RWPE1 (cell line): ENCODE measurements around the gene CACNA2D3.

Experiments
- CTCF ChIA-PET: fragments of 350-600 bp; sonication (Branson Sonifier 250); formaldehyde crosslinking; extraction: SDS; loops from one replicate; lab custom pipeline; 2021; lab: Yijun Ruan, JAX
- POLR2A ChIA-PET: fragments of 400-600 bp; formaldehyde crosslinking; extraction: SDS; loops from one replicate; lab custom pipeline; 2020; ENCODE audit warnings: antibody characterized with exemption; ENCODE audit not compliant: low non-redundant PET; lab: Yijun Ruan, JAX
- DNase-seq: peaks from one replicate; pipeline ENCODE4 v3.0.0; 2012; ENCODE audit warnings: low spot score
- H3K27ac ChIP-seq: fragments of 450-650 bp; 2 replicates; pipeline ENCODE4 v1.5.1; 2017
- TF ChIP-seq, protein P1 (sequence below): fragments of 450-650 bp; conservative IDR thresholded peaks from 2 replicates; pipeline ENCODE4 v1.5.1; 2017; ENCODE audit warnings: low read depth, mild to moderate bottlenecking

The CACNA2D3 gene

DNA sequence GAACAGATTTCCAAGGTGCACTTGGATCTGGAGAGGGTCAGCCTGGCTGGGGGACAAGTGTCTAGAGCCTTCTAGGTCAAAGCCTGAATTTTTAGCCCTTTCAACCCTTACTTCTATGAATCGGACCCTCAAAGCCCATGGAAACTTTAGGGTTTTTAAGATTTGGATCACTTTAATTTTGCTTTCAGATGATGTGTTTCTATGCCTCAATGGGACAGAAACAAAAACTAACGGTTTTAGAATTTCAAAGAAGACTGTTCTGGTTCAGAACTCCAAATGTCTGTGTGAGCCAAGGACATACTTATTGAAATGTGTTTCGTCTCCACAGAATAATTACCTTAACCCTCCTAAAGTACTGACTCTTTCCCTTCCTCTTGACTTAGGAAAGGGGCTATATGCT lies 538.8 kb downstream of the CACNA2D3 start:
- TF ChIP-seq, protein P1, sequence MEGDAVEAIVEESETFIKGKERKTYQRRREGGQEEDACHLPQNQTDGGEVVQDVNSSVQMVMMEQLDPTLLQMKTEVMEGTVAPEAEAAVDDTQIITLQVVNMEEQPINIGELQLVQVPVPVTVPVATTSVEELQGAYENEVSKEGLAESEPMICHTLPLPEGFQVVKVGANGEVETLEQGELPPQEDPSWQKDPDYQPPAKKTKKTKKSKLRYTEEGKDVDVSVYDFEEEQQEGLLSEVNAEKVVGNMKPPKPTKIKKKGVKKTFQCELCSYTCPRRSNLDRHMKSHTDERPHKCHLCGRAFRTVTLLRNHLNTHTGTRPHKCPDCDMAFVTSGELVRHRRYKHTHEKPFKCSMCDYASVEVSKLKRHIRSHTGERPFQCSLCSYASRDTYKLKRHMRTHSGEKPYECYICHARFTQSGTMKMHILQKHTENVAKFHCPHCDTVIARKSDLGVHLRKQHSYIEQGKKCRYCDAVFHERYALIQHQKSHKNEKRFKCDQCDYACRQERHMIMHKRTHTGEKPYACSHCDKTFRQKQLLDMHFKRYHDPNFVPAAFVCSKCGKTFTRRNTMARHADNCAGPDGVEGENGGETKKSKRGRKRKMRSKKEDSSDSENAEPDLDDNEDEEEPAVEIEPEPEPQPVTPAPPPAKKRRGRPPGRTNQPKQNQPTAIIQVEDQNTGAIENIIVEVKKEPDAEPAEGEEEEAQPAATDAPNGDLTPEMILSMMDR: no peak
- POLR2A ChIA-PET: no interaction called here
- DNase-seq: no peak
- CTCF ChIA-PET: no interaction called here
- H3K27ac ChIP-seq: no peak overlapping the region

DNA sequence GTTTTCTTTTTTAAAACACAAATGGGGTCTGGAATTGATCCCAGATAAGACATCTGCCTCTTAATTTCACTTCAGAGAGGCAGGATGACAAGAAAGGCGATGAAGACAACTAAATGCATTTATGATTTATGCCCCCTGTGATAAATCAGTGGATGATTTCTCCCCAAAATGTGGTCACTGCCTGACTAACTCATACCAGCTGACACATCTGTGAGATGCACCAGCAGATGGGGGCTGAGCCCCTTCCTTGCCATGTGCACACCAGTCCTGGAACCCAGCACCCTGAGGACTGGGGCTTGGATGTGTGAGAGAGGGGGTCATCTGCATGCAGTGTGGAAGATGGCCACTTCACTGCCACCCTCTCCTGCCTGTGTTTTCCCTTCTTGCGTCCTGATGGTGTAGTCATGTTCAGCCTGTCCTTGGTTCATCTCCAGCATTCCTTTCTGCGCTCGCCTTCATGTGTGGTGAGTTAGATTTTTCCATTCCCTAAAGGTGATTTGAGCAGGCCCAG lies 541.2 kb downstream of the CACNA2D3 start:
- CTCF ChIA-PET: no interaction called here
- POLR2A ChIA-PET: no interaction called here
- H3K27ac ChIP-seq: no peak overlapping the region
- TF ChIP-seq, protein P1: no peak
- no peak for DNase-seq

DNA sequence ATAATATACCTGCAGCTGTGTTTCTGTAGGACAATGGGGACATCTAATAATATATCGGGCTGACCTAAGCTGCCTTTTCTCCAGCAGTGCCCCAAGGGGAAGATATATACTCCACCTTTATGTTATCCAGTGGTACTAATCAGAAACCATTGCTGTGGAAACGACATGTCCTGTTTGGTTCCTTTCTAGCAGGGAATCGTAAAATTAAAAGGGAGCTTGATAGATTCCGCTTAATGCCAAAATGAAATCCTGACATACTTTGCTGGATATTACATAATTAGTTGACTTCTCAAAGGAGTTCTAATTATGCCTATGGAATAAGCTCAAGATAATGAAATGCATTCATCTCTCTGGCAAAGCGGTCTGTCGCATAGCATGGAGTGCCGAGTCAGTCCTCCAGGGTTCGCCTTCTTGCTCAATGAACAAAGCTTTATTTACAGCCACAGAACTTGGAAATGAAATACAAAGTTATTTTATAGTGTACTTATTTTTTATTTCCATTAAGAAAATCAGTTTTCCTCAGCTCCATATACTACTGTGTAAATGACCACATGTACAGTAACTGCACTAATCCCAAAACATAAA lies 542.8 kb downstream of the CACNA2D3 start:
- no peak for DNase-seq
- H3K27ac ChIP-seq: no peak overlapping the region
- POLR2A ChIA-PET: no interaction called here
- CTCF ChIA-PET: no interaction called here
- TF ChIP-seq, protein P1: no peak

DNA sequence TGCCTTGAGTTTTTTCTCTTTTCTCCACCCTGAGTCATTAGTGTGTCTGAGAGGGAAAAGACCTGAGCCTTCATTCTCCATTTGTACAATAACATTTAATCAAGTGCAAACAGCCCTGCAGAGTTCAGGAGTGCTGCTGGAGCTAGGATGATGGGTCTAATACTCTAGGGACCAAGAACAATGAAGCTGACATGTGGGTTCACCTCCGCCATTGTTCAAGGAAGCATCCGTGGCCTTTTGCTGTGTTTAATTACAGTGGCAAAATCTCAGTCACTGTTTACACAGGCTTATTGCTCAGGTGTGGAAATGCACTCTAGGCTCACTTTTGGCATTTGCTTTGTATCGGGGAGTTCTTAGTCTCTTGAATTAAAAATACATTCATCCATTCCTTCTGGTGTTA lies 545.9 kb downstream of the CACNA2D3 start:
- H3K27ac ChIP-seq: no peak overlapping the region
- POLR2A ChIA-PET: no interaction called here
- CTCF ChIA-PET: no interaction called here
- no peak for DNase-seq
- TF ChIP-seq, protein P1: no peak

DNA sequence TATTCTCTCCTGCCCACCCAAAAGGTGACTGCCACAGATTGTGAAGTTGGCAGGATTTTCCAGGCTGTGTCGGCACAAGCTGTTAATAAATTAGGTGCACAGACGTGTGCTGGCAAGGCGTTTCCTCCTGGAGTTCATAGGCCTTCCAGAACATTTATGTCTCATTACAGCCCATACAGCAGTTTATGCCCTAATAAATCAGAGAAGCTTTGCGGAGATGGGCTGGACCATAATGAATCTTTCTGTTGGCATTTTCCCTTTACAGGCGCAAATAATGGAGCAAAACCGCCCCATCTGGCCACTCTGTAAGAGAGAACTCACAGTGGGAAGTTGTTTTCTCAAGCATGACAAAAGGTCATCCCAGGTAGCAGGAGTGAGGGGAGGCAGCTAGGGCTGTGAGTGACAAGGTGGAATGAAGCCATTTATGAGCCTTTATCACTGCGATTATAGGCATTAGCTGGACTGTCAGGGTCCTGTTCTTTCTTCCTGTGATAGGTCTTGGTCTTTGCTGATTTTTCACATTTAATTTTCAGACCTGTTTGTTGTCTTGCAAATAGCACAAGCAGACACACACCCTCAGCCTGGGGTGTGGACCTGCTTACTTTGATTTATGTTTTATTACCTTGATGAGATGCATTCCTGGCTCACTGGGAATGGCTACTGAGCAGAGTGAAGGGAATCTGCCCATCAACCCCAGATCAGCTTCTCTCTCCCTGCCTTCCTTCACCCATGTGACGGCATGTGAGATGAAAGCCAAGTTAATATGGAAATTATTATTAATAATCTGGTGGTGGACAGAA lies 548.0 kb downstream of the CACNA2D3 start:
- no peak overlapping the region for H3K27ac ChIP-seq
- TF ChIP-seq, protein P1: no peak
- CTCF ChIA-PET: interaction anchor here (0.7 kb wide), 1 partner anchor 772 kb away, joined by 3 read pairs; no protein-coding TSS in a partner anchor
- no peak for DNase-seq
- POLR2A ChIA-PET: no interaction called here

DNA sequence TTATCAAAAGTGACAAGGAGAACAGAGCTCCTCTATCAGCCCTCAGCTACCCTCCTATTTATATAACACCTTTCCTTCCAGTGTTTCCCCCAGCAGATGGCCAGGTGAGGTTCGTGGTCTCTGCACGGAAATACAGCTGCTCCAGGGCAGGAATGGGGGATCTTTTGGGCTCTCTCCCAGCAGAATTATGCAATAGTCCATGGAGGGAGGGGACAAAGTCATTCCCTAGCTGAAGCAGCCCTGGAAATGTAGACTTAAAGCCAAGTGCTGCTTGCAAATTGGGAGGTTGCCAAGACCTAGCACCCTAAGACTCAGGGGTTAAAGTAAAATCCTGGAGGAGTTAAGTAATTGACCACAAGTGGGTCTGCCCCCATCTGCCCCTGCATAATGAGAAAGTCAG lies 549.2 kb downstream of the CACNA2D3 start:
- ChIA-PET POLR2A (no interaction called here), CTCF (interaction anchor here (0.5 to 0.7 kb wide), 2 partner anchors 132 to 773 kb away, joined by 3 to 5 read pairs; no protein-coding TSS in a partner anchor)
- DNase-seq: no peak
- H3K27ac ChIP-seq: no peak overlapping the region
- TF ChIP-seq, protein P1: no peak
